SK-N-SH (cell line): Measurements from ENCODE around the gene PLCB1. TPM values are rescaled to one million over a fixed set of nuclear protein-coding genes. Genes with fewer than 3 reads are reported as not detected.

Experiments
- CTCF ChIA-PET: fragments of 300-600, 350-600 bp; formaldehyde crosslinking; extraction: SDS; loops from one replicate; lab custom pipeline; 2021; lab: Yijun Ruan, JAX
- POLR2A ChIA-PET: fragments of 350-600 bp; sonication (Branson Sonifier 250); formaldehyde crosslinking; extraction: SDS; loops from one replicate; lab custom pipeline; 2020; ENCODE audit warnings: antibody characterized with exemption, inconsistent platforms; lab: Yijun Ruan, JAX
- DNase-seq: peaks from one replicate; pipeline ENCODE4 v3.0.0; 2012
- H2AFZ ChIP-seq: fragments of 200-600 bp; sonication (generic); 2 replicates; pipeline ENCODE4 v1.8.1; 2016; ENCODE audit warnings: antibody characterized with exemption, mild to moderate bottlenecking, low read depth
- H3F3A ChIP-seq: fragments of 200-600 bp; sonication (generic); replicated peaks from 2 replicates; pipeline ENCODE3; 2016; ENCODE audit warnings: antibody characterized with exemption, mild to moderate bottlenecking; ENCODE audit not compliant: insufficient read depth
- H3K27ac ChIP-seq, 2 experiments: fragments of 200-500 bp in 1 of 2; fragments of 200-600 bp in 1 of 2; sonication (Bioruptor generic) in 1 of 2; sonication (generic), shearing (Covaris generic) in 1 of 2; 2 replicates each; pipeline versions ENCODE4 v1.5.1 to v1.6.1; 2014 to 2016; ENCODE audit warnings: low read depth in 2 of 2, inconsistent platforms in 1 of 2, low read length in 1 of 2, mild to moderate bottlenecking in 1 of 2, mixed read lengths in 1 of 2
- H3K27me3 ChIP-seq: fragments of 200-600 bp; sonication (generic), shearing (Covaris generic); 2 replicates; pipeline ENCODE4 v1.6.1; 2016; ENCODE audit warnings: mixed run types; ENCODE audit not compliant: insufficient read depth
- H3K36me3 ChIP-seq, 2 experiments: fragments of 200-500 bp in 1 of 2; fragments of 200-600 bp in 1 of 2; sonication (Bioruptor generic) in 1 of 2; sonication (generic) in 1 of 2; replicated peaks in 1 of 2; 2 replicates each; pipeline versions ENCODE3 to v1.5.1; 2014 to 2016; ENCODE audit warnings: low read length in 1 of 2, mild to moderate bottlenecking in 1 of 2; ENCODE audit not compliant: insufficient read depth in 2 of 2, control insufficient read depth in 1 of 2
- H3K4me1 ChIP-seq, 2 experiments: fragments of 200-500 bp in 1 of 2; fragments of 200-600 bp in 1 of 2; sonication (Bioruptor generic) in 1 of 2; sonication (generic), shearing (Covaris generic) in 1 of 2; 2 replicates each; pipeline versions ENCODE4 v1.5.1 to v1.6.1; 2014 to 2016; ENCODE audit warnings: low read depth in 1 of 2, low read length in 1 of 2, mixed run types in 1 of 2; ENCODE audit not compliant: insufficient read depth in 2 of 2, control insufficient read depth in 1 of 2
- H3K4me2 ChIP-seq: fragments of 200-600 bp; sonication (generic), shearing (Covaris generic); 2 replicates; pipeline ENCODE4 v1.6.1; 2017; ENCODE audit warnings: mixed run types
- H3K4me3 ChIP-seq, 2 experiments: fragments of 200-500 bp in 1 of 2; fragments of 200-600 bp in 1 of 2; sonication (Bioruptor generic) in 1 of 2; sonication (generic), shearing (Covaris generic) in 1 of 2; 2 replicates each; pipeline versions ENCODE4 v1.5.1 to v1.8.1; 2014 to 2016; ENCODE audit warnings: low read depth in 2 of 2, inconsistent platforms in 1 of 2, low read length in 1 of 2, mild to moderate bottlenecking in 1 of 2, mixed read lengths in 1 of 2, moderate library complexity in 1 of 2
- H3K79me2 ChIP-seq: fragments of 200-600 bp; sonication (generic); 2 replicates; pipeline ENCODE4 v1.8.1; 2017; ENCODE audit warnings: mild to moderate bottlenecking; ENCODE audit not compliant: insufficient read depth
- H3K9ac ChIP-seq: fragments of 200-600 bp; sonication (generic); 2 replicates; pipeline ENCODE4 v1.6.1; 2017; ENCODE audit warnings: mixed run types
- H3K9me2 ChIP-seq: fragments of 200-600 bp; sonication (generic); 2 replicates; pipeline ENCODE4 v1.6.1; 2017; ENCODE audit warnings: mixed run types
- H3K9me3 ChIP-seq: fragments of 200-600 bp; sonication (generic); 2 replicates; pipeline ENCODE4 v1.6.1; 2017; ENCODE audit warnings: mixed run types, mild to moderate bottlenecking, moderate library complexity
- H4K20me1 ChIP-seq: fragments of 200-600 bp; sonication (generic); 2 replicates; pipeline ENCODE4 v1.6.1; 2017; ENCODE audit warnings: mild to moderate bottlenecking, mixed run types; ENCODE audit not compliant: insufficient read depth
- ELF1 ChIP-seq: IDR thresholded peaks from 2 replicates; pipeline ENCODE4 v1.4.0; 2012
- FOXJ3 ChIP-seq: sonication (generic); formaldehyde crosslinking; IDR thresholded peaks from 2 replicates; pipeline ENCODE4 v1.5.1; 2020; ENCODE audit warnings: mild to moderate bottlenecking, missing genetic modification reagents
- FOXM1 ChIP-seq: IDR thresholded peaks from 2 replicates; pipeline ENCODE4 v1.4.0; 2012; ENCODE audit warnings: low read depth, mild to moderate bottlenecking
- GABPA ChIP-seq: IDR thresholded peaks from 2 replicates; pipeline ENCODE4 v1.4.0; 2012; ENCODE audit warnings: low read depth, mild to moderate bottlenecking
- GATA2 ChIP-seq: sonication (generic); formaldehyde crosslinking; IDR thresholded peaks from 2 replicates; pipeline ENCODE4 v1.5.0; 2020; ENCODE audit warnings: mild to moderate bottlenecking, missing genetic modification reagents
- JUND ChIP-seq: IDR thresholded peaks from 2 replicates; pipeline ENCODE4 v1.4.0; 2012
- POLR2AphosphoS5 ChIP-seq: IDR thresholded peaks from 2 replicates; pipeline ENCODE4 v1.6.1; 2012; ENCODE audit warnings: low read depth, low read length
- RCOR1 ChIP-seq: fragments of 150-350 bp; IDR thresholded peaks from 2 replicates; pipeline ENCODE4 v1.6.1; 2017; ENCODE audit warnings: antibody characterized with exemption, low read length
- RFX5 ChIP-seq: IDR thresholded peaks from 2 replicates; pipeline ENCODE4 v1.6.1; 2012; ENCODE audit warnings: mild to moderate bottlenecking, improper control_type of control experiment, low read length
- RXRA ChIP-seq: IDR thresholded peaks from 2 replicates; pipeline ENCODE4 v1.4.0; 2012; ENCODE audit warnings: low read depth, mild to moderate bottlenecking, borderline replicate concordance
- SMC3 ChIP-seq: IDR thresholded peaks from 2 replicates; pipeline ENCODE4 v1.6.1; 2012; ENCODE audit warnings: low read depth, low read length, improper control_type of control experiment
- YY1 ChIP-seq: IDR thresholded peaks from 2 replicates; pipeline ENCODE4 v1.4.0; 2012; ENCODE audit warnings: low read depth, mild to moderate bottlenecking
- WGBS: methylation state at CpG from one replicate; pipeline ENCODE4 v1.1.6; 2017; ENCODE audit warnings: low lambda C conversion rate; 5-methylcytosine and 5-hydroxymethylcytosine counted together
- polyA plus RNA-seq, 3 experiments: library from polyadenylated mRNA; depleted of rRNA; stranded (reverse); fragments of >200 nt; gene quantifications; 2 replicates each; pipeline ENCODE4 v1.2.3, GENCODE V29; 2012
- TF ChIP-seq, protein P1 (sequence below): IDR thresholded peaks from 2 replicates; pipeline ENCODE4 v1.6.1; 2012; ENCODE audit warnings: mild to moderate bottlenecking, low read depth, low read length, moderate library complexity
- TF ChIP-seq, protein P2 (sequence below): IDR thresholded peaks from 2 replicates; pipeline ENCODE4 v1.4.0; 2012; ENCODE audit warnings: low read depth, borderline replicate concordance
- TF ChIP-seq, protein P3 (sequence below): IDR thresholded peaks from 2 replicates; pipeline ENCODE4 v1.4.0; 2012; ENCODE audit warnings: low read depth
- TF ChIP-seq, protein P4 (sequence below): fragments of 150-350 bp; IDR thresholded peaks from 2 replicates; pipeline ENCODE4 v1.6.1; 2017; ENCODE audit warnings: antibody characterized with exemption, low read length, low read depth, borderline replicate concordance
- TF ChIP-seq, protein P5 (sequence below): fragments of 200-600 bp; sonication (generic); IDR thresholded peaks from 2 replicates; pipeline ENCODE4 v1.6.1; 2017; ENCODE audit warnings: antibody characterized with exemption, mild to moderate bottlenecking, moderate library complexity
- TF ChIP-seq, protein P6 (sequence below): fragments of 150-350 bp; IDR thresholded peaks from 2 replicates; pipeline ENCODE4 v1.6.1; 2016; ENCODE audit warnings: mild to moderate bottlenecking, low read depth, low read length

The PLCB1 gene
- polyA plus RNA-seq, 1 of the 3 experiments (the other 2 are of a cell fraction): 10.5 TPM

DNA sequence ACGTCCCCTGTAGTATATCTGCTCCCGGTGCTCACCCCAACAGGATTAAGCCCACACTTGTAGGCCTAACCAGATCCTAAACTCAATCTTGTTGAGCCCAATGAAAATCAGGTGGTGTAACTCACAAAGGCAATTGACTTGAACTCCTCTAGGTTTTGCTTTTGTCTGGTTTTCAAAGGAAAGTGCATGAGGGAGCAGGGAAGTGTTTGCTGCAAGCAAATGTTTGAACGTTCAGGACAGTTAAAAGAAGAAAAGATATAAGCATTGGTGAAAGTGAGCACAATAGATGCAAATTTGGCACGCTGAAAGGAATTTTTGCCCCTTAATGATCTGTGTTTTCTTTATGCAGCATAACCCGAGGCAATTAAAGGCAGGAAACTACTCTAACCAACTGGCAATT lies 212.6 kb downstream of the PLCB1 start:
- H3K9me3 ChIP-seq: no peaks in the 10 kb centered on the region
- POLR2A ChIA-PET: no interaction called here
- TF ChIP-seq, protein P1, sequence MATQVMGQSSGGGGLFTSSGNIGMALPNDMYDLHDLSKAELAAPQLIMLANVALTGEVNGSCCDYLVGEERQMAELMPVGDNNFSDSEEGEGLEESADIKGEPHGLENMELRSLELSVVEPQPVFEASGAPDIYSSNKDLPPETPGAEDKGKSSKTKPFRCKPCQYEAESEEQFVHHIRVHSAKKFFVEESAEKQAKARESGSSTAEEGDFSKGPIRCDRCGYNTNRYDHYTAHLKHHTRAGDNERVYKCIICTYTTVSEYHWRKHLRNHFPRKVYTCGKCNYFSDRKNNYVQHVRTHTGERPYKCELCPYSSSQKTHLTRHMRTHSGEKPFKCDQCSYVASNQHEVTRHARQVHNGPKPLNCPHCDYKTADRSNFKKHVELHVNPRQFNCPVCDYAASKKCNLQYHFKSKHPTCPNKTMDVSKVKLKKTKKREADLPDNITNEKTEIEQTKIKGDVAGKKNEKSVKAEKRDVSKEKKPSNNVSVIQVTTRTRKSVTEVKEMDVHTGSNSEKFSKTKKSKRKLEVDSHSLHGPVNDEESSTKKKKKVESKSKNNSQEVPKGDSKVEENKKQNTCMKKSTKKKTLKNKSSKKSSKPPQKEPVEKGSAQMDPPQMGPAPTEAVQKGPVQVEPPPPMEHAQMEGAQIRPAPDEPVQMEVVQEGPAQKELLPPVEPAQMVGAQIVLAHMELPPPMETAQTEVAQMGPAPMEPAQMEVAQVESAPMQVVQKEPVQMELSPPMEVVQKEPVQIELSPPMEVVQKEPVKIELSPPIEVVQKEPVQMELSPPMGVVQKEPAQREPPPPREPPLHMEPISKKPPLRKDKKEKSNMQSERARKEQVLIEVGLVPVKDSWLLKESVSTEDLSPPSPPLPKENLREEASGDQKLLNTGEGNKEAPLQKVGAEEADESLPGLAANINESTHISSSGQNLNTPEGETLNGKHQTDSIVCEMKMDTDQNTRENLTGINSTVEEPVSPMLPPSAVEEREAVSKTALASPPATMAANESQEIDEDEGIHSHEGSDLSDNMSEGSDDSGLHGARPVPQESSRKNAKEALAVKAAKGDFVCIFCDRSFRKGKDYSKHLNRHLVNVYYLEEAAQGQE: no peak
- TF ChIP-seq, all 33 proteins: peak for 0
- 82% methylated on average over 5 of the region's 5 CpGs for WGBS
- DNase-seq: no peak
- H3K4me1 ChIP-seq: peaks cover 0 to 10% of the 10 kb centered on the region in 2 experiments; a peak in 2 of 4 replicates
- no peak overlapping the region for H3K4me3 ChIP-seq
- H3K36me3 ChIP-seq: no peaks in the 10 kb centered on the region
- H3K9ac ChIP-seq: no peak overlapping the region
- H3K4me2 ChIP-seq: no peak overlapping the region
- no peaks in the 10 kb centered on the region for H3K27me3 ChIP-seq
- H4K20me1 ChIP-seq: no peaks in the 10 kb centered on the region
- H3F3A ChIP-seq: no peaks in the 10 kb centered on the region
- H3K79me2 ChIP-seq: peaks cover 6% of the 10 kb centered on the region; the same call in 1 of the 2 replicates
- no peaks in the 10 kb centered on the region for H3K9me2 ChIP-seq
- H3K27ac ChIP-seq: no peak overlapping the region
- CTCF ChIA-PET: interaction anchor here (1.2 kb wide), 1 partner anchor 19 kb away, joined by 3 read pairs; no protein-coding TSS in a partner anchor
- H2AFZ ChIP-seq: no peak overlapping the region

DNA sequence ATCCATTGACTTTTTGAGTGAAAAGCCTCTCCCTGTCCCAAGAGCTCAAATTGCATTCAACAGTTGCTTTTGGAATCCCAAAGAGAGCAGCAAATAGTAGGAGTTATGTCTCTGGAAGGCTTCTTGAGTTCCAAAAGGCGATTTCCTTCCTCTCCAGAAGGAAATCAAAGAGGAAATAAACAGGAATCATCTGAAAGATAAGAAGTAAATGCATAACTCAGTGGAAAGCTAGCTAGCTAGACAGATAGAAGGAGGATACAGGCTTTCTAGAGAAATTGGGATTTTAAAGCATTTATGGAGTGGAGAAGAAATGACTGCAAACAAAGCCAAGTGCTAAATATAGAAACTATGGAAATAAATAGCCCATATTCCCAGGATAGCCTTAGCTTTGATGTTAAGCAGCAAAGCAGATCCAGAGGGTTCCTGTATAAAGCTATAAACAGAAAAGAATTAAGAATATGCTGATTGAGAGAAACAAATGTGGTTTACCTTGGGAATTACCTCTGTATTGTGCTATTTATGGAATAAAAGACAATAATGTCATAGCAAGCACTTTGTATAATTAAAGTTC lies 214.7 kb downstream of the PLCB1 start:
- ChIA-PET POLR2A (no interaction called here), CTCF (interaction anchor here (1.9 kb wide), 1 partner anchor 12 kb away, joined by 7 read pairs; no protein-coding TSS in a partner anchor)
- H3K4me2 ChIP-seq: no peak overlapping the region

More for the DNA sequence above, 214.7 kb downstream of the PLCB1 start:
- Histone ChIP-seq H3K36me3 (peaks cover 0 to 3% of the 10 kb centered on the region in 2 experiments), H3K27ac (no peak overlapping the region), H3F3A (no peaks in the 10 kb centered on the region), H3K79me2 (peaks cover 6% of the 10 kb centered on the region), H3K9ac (no peak overlapping the region), H3K9me2 (no peaks in the 10 kb centered on the region), H4K20me1 (no peaks in the 10 kb centered on the region), H3K27me3 (no peaks in the 10 kb centered on the region), H3K4me3 (no peak overlapping the region), H2AFZ (no peak overlapping the region), H3K9me3 (no peaks in the 10 kb centered on the region), H3K4me1 (peaks cover 0 to 10% of the 10 kb centered on the region in 2 experiments; a peak in 2 of 4 replicates)
- DNase-seq: no peak
- 80% methylated on average over 1 of the region's 1 CpG for WGBS
- no peak for TF ChIP-seq FOXM1
- no peak for TF ChIP-seq RFX5
- TF ChIP-seq, protein P2, sequence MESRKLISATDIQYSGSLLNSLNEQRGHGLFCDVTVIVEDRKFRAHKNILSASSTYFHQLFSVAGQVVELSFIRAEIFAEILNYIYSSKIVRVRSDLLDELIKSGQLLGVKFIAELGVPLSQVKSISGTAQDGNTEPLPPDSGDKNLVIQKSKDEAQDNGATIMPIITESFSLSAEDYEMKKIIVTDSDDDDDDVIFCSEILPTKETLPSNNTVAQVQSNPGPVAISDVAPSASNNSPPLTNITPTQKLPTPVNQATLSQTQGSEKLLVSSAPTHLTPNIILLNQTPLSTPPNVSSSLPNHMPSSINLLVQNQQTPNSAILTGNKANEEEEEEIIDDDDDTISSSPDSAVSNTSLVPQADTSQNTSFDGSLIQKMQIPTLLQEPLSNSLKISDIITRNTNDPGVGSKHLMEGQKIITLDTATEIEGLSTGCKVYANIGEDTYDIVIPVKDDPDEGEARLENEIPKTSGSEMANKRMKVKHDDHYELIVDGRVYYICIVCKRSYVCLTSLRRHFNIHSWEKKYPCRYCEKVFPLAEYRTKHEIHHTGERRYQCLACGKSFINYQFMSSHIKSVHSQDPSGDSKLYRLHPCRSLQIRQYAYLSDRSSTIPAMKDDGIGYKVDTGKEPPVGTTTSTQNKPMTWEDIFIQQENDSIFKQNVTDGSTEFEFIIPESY: no peak
- no peak for TF ChIP-seq GABPA
- TF ChIP-seq, protein P3, sequence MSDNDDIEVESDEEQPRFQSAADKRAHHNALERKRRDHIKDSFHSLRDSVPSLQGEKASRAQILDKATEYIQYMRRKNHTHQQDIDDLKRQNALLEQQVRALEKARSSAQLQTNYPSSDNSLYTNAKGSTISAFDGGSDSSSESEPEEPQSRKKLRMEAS: no peak
- TF ChIP-seq FOXJ3 (CRISPR knock-in tag): no peak
- TF ChIP-seq POLR2AphosphoS5: no peak
- no peak for TF ChIP-seq ELF1
- TF ChIP-seq, protein P4, sequence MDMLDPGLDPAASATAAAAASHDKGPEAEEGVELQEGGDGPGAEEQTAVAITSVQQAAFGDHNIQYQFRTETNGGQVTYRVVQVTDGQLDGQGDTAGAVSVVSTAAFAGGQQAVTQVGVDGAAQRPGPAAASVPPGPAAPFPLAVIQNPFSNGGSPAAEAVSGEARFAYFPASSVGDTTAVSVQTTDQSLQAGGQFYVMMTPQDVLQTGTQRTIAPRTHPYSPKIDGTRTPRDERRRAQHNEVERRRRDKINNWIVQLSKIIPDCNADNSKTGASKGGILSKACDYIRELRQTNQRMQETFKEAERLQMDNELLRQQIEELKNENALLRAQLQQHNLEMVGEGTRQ: no peak
- no peak for TF ChIP-seq RCOR1
- TF ChIP-seq, protein P5, sequence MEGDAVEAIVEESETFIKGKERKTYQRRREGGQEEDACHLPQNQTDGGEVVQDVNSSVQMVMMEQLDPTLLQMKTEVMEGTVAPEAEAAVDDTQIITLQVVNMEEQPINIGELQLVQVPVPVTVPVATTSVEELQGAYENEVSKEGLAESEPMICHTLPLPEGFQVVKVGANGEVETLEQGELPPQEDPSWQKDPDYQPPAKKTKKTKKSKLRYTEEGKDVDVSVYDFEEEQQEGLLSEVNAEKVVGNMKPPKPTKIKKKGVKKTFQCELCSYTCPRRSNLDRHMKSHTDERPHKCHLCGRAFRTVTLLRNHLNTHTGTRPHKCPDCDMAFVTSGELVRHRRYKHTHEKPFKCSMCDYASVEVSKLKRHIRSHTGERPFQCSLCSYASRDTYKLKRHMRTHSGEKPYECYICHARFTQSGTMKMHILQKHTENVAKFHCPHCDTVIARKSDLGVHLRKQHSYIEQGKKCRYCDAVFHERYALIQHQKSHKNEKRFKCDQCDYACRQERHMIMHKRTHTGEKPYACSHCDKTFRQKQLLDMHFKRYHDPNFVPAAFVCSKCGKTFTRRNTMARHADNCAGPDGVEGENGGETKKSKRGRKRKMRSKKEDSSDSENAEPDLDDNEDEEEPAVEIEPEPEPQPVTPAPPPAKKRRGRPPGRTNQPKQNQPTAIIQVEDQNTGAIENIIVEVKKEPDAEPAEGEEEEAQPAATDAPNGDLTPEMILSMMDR: no peak
- no peak for TF ChIP-seq GATA2 (CRISPR knock-in tag)
- TF ChIP-seq JUND: no peak
- TF ChIP-seq, protein P6, sequence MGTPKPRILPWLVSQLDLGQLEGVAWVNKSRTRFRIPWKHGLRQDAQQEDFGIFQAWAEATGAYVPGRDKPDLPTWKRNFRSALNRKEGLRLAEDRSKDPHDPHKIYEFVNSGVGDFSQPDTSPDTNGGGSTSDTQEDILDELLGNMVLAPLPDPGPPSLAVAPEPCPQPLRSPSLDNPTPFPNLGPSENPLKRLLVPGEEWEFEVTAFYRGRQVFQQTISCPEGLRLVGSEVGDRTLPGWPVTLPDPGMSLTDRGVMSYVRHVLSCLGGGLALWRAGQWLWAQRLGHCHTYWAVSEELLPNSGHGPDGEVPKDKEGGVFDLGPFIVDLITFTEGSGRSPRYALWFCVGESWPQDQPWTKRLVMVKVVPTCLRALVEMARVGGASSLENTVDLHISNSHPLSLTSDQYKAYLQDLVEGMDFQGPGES: no peak
- TF ChIP-seq SMC3: no peak
- TF ChIP-seq YY1: no peak
- no peak for TF ChIP-seq RXRA
- TF ChIP-seq, all 33 proteins: peak for 0
